CD4-positive, alpha-beta T cell (primary cell): ENCODE data around the gene KCNJ8. TPM values are rescaled to one million over a fixed set of nuclear protein-coding genes. Genes with fewer than 3 reads are reported as not detected.

ENCODE experiments used
- ATAC-seq: fragments of 200-7000 bp; cut with Tn5 transposase; one replicate; pipeline ENCODE4 v1.10.0; 2022; ENCODE audit warnings: mild to moderate bottlenecking; ENCODE audit not compliant: poor library complexity
- CTCF ChIA-PET: fragments of 350-600 bp; sonication (Branson Sonifier 250); formaldehyde crosslinking; loops from one replicate; lab custom pipeline; 2021; ENCODE audit warnings: antibody characterized with exemption, inconsistent platforms; lab: Charles Lee
- POLR2A ChIA-PET: fragments of 350-600 bp; sonication (Branson Sonifier 250); formaldehyde crosslinking; loops from one replicate; lab custom pipeline; 2021; ENCODE audit warnings: antibody characterized with exemption, inconsistent platforms; lab: Charles Lee
- DNase-seq, 14 experiments: peaks; one replicate each; pipeline ENCODE4 v3.0.0-alpha.2; 2013 to 2020; ENCODE audit warnings: mixed read lengths in 2 of 14
- H3K27ac ChIP-seq, 2 donors: one replicate each; pipeline versions ENCODE4 v1.5.1 to v1.7.0; 2013; ENCODE audit warnings: low read length in 2 of 2, low read depth in 1 of 2, mild to moderate bottlenecking in 1 of 2
- H3K27me3 ChIP-seq, 2 experiments: 1 replicate in 1 of 2; 2 replicates in 1 of 2; pipeline versions ENCODE4 v1.6.1 to v1.7.0; 2013; ENCODE audit warnings: low read length in 2 of 2, control low read depth in 1 of 2, mild to moderate bottlenecking in 1 of 2, moderate library complexity in 1 of 2; ENCODE audit not compliant: insufficient read depth in 2 of 2, control insufficient read depth in 1 of 2
- H3K36me3 ChIP-seq: one replicate; pipeline ENCODE4 v1.6.1; 2013; ENCODE audit warnings: low read length, control low read depth; ENCODE audit not compliant: insufficient read depth
- H3K4me1 ChIP-seq: one replicate; pipeline ENCODE4 v1.6.1; 2013; ENCODE audit warnings: low read length, control low read depth; ENCODE audit not compliant: insufficient read depth
- H3K4me3 ChIP-seq: one replicate; pipeline ENCODE4 v1.5.1; 2013; ENCODE audit warnings: mild to moderate bottlenecking, low read length, moderate library complexity
- H3K9me3 ChIP-seq, 2 experiments: 1 replicate in 1 of 2; 2 replicates in 1 of 2; pipeline versions ENCODE4 v1.6.1 to v1.7.0; 2013; ENCODE audit warnings: low read length in 2 of 2, mild to moderate bottlenecking in 2 of 2, control low read depth in 1 of 2, moderate library complexity in 1 of 2; ENCODE audit not compliant: control insufficient read depth in 1 of 2, insufficient read depth in 1 of 2
- H3K27ac Mint-ChIP-seq: one replicate; pipeline ENCODE4 v1.8.0; 2020; ENCODE audit warnings: mixed read lengths
- H3K27me3 Mint-ChIP-seq: one replicate; pipeline ENCODE4 v1.8.0; 2021; ENCODE audit warnings: mixed read lengths
- H3K36me3 Mint-ChIP-seq: one replicate; pipeline ENCODE4 v1.8.0; 2021; ENCODE audit warnings: low read depth, mixed read lengths
- H3K4me1 Mint-ChIP-seq: one replicate; pipeline ENCODE4 v1.8.0; 2021; ENCODE audit warnings: low read depth, mixed read lengths
- H3K4me3 Mint-ChIP-seq: one replicate; pipeline ENCODE4 v1.8.0; 2020; ENCODE audit warnings: mild to moderate bottlenecking, mixed read lengths
- H3K9me3 Mint-ChIP-seq: one replicate; pipeline ENCODE4 v1.8.0; 2020; ENCODE audit warnings: mixed read lengths
- intact Hi-C, 2 experiments: fragments of 100-400 bp; cut with DNase I in 1 of 2; cut with micrococcal nuclease in 1 of 2; formaldehyde crosslinking; loops; one replicate each; pipeline versions ENCODE4 v1.15.1 to v1.9.0; 2023 to 2025; cut with DNase I, micrococcal nuclease
- total RNA-seq, 174 experiments: library from RNA in 2 of 174; stranded (reverse) in 2 of 174; gene quantifications; one replicate each; pipeline ENCODE4 v1.2.3 and lab custom pipeline; 2021 to 2026
- TF ChIP-seq, protein P1 (sequence below): fragments of 200-600 bp; IDR thresholded peaks from one replicate; pipeline ENCODE4 v1.8.0; 2022; ENCODE audit warnings: antibody characterized with exemption, mild to moderate bottlenecking

Gene KCNJ8
- total RNA-seq, 2 experiments from 2014 or later, result not detected

DNA sequence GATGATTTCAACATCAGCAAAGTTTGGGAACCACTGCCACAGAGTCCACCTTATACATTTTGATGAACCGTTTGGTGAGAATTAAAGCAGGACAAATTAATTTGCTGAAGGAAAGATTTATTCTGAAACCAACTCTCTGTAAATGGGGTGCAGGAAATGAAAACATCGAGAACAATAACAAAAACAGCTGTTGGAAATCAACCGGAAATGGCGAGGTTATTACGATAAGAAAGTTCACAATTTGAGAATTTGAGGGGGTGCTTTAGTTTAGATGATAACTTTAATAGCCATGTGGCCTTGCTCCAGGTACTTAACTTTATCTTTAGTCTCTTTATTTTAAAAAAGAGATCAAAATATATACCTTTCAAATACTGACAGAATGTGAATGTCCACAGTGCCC lies 56.7 kb downstream of the KCNJ8 start:
- Histone ChIP-seq H3K4me1 (no peaks in the 10 kb centered on the region), H3K4me3 (no peak overlapping the region), H3K36me3 (no peaks in the 10 kb centered on the region), H3K9me3 (no peaks in the 10 kb centered on the region), H3K27ac (no peak overlapping the region), H3K27me3 (no peaks in the 10 kb centered on the region)
- TF ChIP-seq, protein P1, sequence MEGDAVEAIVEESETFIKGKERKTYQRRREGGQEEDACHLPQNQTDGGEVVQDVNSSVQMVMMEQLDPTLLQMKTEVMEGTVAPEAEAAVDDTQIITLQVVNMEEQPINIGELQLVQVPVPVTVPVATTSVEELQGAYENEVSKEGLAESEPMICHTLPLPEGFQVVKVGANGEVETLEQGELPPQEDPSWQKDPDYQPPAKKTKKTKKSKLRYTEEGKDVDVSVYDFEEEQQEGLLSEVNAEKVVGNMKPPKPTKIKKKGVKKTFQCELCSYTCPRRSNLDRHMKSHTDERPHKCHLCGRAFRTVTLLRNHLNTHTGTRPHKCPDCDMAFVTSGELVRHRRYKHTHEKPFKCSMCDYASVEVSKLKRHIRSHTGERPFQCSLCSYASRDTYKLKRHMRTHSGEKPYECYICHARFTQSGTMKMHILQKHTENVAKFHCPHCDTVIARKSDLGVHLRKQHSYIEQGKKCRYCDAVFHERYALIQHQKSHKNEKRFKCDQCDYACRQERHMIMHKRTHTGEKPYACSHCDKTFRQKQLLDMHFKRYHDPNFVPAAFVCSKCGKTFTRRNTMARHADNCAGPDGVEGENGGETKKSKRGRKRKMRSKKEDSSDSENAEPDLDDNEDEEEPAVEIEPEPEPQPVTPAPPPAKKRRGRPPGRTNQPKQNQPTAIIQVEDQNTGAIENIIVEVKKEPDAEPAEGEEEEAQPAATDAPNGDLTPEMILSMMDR, result no peak
- ATAC-seq (no peak), DNase-seq (no peak)
- peaks cover 9% of the 10 kb centered on the region for H3K27me3 Mint-ChIP-seq
- H3K27ac Mint-ChIP-seq, result no peak overlapping the region
- ChIA-PET POLR2A (no interaction called here), CTCF (no interaction called here)
- no peak overlapping the region for H3K4me3 Mint-ChIP-seq
- no peaks in the 10 kb centered on the region for H3K9me3 Mint-ChIP-seq
- intact Hi-C loops, result no loop called here
- H3K4me1 Mint-ChIP-seq, result no peaks in the 10 kb centered on the region
- H3K36me3 Mint-ChIP-seq, result no peaks in the 10 kb centered on the region

DNA sequence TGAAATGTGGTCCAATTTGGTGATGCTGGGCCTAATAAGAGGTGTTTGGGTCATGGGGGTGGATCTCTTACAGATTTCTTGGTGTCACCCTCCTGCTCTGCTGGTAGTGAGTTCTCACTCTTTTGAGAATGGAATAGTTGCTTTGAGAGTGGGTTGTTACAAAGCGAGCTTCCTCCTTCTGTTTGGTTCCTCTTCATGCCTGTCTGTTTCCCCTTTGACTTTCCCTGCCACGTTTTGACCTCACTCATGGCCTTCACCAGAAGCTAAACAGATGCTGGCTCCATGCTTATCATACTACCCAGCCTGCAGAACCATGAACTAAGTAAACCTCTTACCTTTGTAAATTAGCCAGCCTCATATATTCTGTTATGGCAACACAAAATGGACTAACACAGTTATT lies 59.1 kb downstream of the KCNJ8 start:
- Histone ChIP-seq H3K27me3 (no peaks in the 10 kb centered on the region), H3K36me3 (no peaks in the 10 kb centered on the region), H3K27ac (no peak overlapping the region), H3K4me1 (no peaks in the 10 kb centered on the region), H3K4me3 (no peak overlapping the region), H3K9me3 (no peaks in the 10 kb centered on the region)
- ChIA-PET POLR2A (no interaction called here), CTCF (interaction anchor here (1.6 kb wide), 1 partner anchor 18 kb away, joined by 3 read pairs; no protein-coding TSS in a partner anchor)
- Mint-ChIP-seq H3K27me3 (peaks cover 9% of the 10 kb centered on the region), H3K4me3 (no peak overlapping the region), H3K9me3 (no peaks in the 10 kb centered on the region), H3K4me1 (no peaks in the 10 kb centered on the region), H3K36me3 (no peaks in the 10 kb centered on the region), H3K27ac (no peak overlapping the region)
- ATAC-seq (no peak), DNase-seq (no peak)
- TF ChIP-seq, protein P1, result no peak
- intact Hi-C loops, result no loop called here

Other genes starting within 250 kb of the KCNJ8 start
- gene SPX, start 248.4 kb downstream of the KCNJ8 start, total RNA-seq, result not detected
- under 1 TPM in 1 of 2 experiments, not detected in 1; 0.22 TPM for gene GYS2, start 169.9 kb downstream of the KCNJ8 start, total RNA-seq
- gene LDHB, start 116.9 kb downstream of the KCNJ8 start, total RNA-seq, result 100 to 1,000 TPM; 559 to 605 TPM
- not detected for gene ABCC9, start 166.7 kb upstream of the KCNJ8 start, total RNA-seq